Right ventricle myocardium inferior (tissue), 1 donor: Measurements from ENCODE around the gene CARNS1. TPM values are rescaled to one million over a fixed set of nuclear protein-coding genes. Genes with fewer than 3 reads are reported as not detected.

ENCODE experiments used
- ATAC-seq: fragments of 200-7000 bp; cut with Tn5 transposase; one replicate; pipeline ENCODE4 v1.9.1; 2020; ENCODE audit warnings: mild to moderate bottlenecking, moderate library complexity
- DNase-seq: peaks from one replicate; pipeline ENCODE4 v3.0.0; 2021; ENCODE audit errors: missing footprints
- intact Hi-C: fragments of 100-400 bp; cut with DNase I; formaldehyde crosslinking; loops from one replicate; pipeline ENCODE4 v1.11.0; 2022
- total RNA-seq: library from RNA; stranded (reverse); fragmentation: NEBNext Ultra II Directional; extraction: Animal tissue kit (Norgen Biotek cat#: 25700); gene quantifications from one replicate; pipeline ENCODE4 v1.2.1, GENCODE V29; 2021
- donor health status: DM: no; HTN: yes; CAD: no; lungs with severe emphysema.

The CARNS1 gene
- total RNA-seq, 1 donor from 2014 or later: 14.1 TPM

DNA sequence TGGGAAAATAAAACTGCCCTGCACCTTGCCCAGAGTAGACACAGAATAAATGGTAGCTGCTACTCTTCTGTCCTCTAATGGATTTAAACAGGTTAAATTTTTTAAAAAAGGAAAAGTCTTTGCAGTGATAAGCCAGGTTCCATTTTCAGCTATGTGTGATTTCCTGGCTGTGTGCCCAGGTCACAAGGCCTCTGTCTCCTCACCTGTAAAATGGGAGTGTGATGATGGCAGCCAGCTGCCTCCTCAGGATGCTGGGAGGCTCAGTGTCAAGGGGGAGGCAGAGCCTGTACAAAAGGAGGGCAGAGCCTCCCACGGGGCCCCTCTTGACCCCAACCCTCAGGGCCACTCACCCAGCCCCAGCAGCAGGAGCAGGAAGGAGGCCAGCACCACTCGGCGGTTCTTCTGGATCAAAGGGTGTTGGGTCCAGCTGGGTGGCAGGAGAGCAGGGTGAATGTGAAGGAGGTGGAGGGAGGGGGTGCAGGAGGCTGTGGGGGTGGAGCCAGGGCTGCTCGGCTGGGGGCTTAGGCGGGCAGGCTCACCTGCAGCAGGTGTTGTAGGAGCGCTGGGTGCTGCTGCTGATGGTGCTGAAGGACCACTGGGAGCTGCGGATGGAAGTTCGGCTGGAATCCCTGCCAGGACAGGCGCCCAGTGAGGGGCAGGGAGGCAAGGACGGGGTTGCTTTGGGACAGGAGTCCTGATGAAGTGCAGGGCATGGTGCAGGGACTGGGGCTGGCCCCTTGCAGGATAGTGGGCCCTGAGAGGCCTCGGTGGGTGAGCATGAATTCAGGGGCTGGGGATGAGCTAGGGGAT, 51.7 kb downstream of the CARNS1 start:
- no peak for DNase-seq
- intact Hi-C loops: loop anchor here (5.0 kb wide), 1 partner anchor 65 kb away; the partner anchor contains the start of genes PPP1CA and TBC1D10C

DNA sequence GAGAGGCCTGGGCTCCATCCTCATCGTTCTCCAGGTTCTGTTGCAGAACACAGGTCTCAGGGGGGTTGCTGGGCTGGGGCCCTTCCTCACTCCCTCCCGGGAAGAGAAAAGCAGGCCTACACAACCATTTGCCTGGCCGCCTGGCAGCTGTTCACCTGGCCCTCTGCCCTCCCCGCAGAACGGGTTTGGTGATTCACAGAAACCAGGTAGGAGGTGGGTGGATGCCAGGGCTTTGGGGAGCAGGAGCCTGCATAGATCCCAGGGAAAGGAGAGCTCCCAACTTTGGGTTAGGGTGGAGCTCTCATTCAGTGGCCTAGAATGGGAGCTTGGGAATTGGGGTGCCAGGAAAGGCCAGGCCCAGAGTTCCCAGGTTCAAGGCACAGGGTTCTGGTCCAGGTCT, 52.6 kb downstream of the CARNS1 start:
- no peak for ATAC-seq
- intact Hi-C loops: loop anchor here (2.0 to 5.0 kb wide), 2 partner anchors 25 to 66 kb away; partner anchors contain the start of genes CORO1B, PPP1CA and TBC1D10C
- no peak for DNase-seq

More for the DNA sequence above, 51.7 kb downstream of the CARNS1 start:
- no peak for ATAC-seq

DNA sequence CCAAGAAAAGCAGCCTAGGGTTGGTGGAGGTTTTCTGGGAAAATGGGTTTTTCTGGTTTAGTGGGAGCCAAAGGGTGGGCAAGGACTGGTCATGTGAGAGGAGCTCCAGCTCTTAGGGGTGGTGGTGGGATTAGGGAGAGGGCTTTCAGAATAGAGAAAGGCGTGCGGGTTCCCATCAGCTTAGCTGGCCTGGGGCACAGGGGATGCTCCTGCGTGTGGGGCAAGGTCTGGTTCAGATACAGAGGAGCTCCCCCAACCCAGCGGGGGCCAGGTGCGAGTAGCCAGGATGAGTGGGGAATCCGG, 52.9 kb downstream of the CARNS1 start:
- intact Hi-C loops: loop anchor here (2.0 to 5.0 kb wide), 2 partner anchors 26 to 66 kb away; partner anchors contain the start of genes CORO1B, PPP1CA and TBC1D10C
- DNase-seq (no peak), ATAC-seq (no peak)

DNA sequence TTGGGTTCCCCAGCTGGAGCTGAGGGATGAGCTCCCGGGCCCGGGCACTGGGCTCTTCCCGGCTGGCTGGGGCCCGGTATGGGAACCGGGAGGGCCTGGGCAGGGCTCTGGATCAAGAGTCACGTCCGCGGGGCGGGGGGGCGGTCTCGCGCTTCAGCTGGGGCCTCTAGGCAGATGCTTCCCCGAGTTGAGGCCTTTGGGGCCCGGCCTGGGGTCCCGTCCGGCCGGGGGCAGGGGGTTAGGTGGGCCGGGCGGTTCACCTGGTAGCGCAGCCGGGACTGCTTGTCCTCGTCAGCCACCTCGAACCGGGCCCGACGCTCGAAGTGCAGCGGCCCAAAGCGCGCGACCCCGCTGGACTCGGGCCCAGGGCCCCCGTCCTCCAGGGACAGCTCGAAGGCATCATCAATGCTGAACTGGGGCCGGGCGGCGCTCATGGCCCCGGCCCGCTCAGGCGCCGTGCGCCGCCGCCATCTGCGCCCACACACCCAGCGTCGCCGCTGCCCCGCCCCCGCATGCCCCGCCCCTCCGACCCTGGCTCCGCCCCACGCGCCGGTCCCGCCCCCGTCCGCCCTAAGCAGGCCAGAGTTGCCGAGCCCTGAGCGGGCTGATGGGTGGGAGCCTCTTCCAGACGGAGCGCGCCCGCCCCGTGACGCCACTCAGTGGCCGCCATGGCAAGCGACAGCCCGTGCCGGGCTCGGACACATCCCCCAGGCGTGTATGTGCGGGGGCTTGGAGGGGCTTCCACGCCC, 53.5 kb downstream of the CARNS1 start, which contains the start of gene TMEM134:
Gene TMEM134 (minus strand): TSS at position 493 of the 749 bp plus-strand sequence. CDS start 59 bp downstream, at position 434.
- intact Hi-C loops: loop anchor here (1.0 to 5.0 kb wide), 3 partner anchors 26 to 67 kb away; partner anchors contain the start of genes CORO1B, PPP1CA and TBC1D10C
- DNase-seq: peak; percentile 97
- ATAC-seq: peak; percentile 95

DNA sequence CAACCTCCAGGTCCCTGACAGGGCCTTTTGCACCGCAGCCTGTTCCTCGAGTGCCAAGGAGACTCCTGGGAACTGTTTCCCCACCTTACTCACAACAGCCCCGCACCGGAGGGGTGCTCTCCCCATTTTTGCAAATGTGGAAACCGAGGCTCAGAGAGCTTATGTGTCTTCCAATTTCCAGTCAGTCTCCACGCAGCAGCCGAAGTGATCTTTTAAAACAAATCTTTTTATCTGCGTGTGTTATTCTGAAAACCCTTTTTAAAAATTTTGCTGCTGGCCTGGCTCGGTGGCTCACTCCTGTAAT, 54.0 kb downstream of the CARNS1 start:
- DNase-seq (no peak), ATAC-seq (no peak)
- intact Hi-C loops: loop anchor here (1.0 to 5.0 kb wide), 3 partner anchors 27 to 67 kb away; partner anchors contain the start of genes CORO1B, PPP1CA and TBC1D10C

DNA sequence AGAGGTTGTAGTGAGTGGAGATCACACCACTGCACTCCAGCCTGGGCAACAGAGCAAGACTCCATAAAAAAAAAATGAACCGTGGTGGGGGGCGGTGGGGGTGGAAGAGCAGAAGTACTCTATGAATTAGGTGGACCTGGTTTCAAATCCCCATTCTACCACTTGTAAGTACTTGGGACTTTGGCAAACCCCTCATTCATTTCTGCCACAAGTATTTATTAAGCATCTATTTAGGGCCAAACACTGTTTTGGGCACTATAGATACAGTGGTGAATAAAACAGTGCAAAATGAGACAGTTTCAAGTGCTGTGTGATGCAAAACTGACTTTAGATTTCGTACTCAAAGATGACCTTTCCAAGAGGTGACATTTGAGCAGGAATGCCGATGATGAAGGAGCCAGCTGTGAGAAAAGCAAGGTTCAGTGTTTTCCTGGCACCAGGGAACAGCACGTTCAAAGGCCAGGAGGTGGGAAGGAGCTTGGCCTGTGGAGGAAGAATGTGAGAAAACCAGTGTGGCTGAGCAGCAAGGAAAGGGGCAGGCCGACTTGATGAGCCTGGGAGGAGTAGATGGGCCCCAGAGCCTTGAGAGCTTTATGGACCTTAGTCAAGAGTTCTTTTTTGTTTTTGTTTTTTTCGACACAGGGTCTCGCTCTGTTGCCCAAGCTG, 55.0 kb downstream of the CARNS1 start:
- ATAC-seq: no peak
- intact Hi-C loops: no loop called here
- DNase-seq: no peak

DNA sequence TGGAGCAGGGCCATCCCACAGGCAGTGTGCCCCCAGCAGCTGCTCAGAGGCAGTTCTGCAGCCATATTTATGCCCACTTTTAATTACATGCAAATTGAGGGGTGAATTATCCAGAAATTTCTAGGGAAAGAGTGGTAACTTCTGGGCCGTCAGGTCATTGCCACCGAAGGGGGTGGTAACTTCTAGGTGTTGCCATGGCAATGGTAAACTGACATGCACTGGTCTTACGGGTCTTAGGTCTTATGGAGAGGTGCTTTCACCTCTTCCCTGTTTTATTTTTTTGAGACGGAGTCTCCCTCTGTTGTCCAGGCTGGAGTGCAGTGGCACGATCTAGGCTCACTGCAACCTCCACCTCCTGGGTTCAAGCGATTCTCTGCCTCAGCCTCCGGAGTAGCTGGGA, 57.4 kb downstream of the CARNS1 start:
- intact Hi-C loops: no loop called here
- ATAC-seq (no peak), DNase-seq (no peak)

Other genes with a start within 250 kb of the CARNS1 start
- gene GRK2, start 149.2 kb upstream of the CARNS1 start, total RNA-seq: 54.1 TPM
- gene ANKRD13D, start 126.4 kb upstream of the CARNS1 start, total RNA-seq: 15.2 TPM
- 15.8 TPM for gene SSH3, start 112.1 kb upstream of the CARNS1 start, total RNA-seq
- 49.7 TPM for gene POLD4, start 62.1 kb upstream of the CARNS1 start, total RNA-seq
- gene CLCF1, start 42.1 kb upstream of the CARNS1 start, total RNA-seq: 0.51 TPM
- gene RAD9A, start 23.7 kb upstream of the CARNS1 start, total RNA-seq: 6.9 TPM
- gene PPP1CA, start 13.8 kb upstream of the CARNS1 start, total RNA-seq: 112 TPM
- gene TBC1D10C, start 11.6 kb upstream of the CARNS1 start, total RNA-seq: 1.3 TPM
- 27.8 TPM for gene RPS6KB2, start 12.8 kb downstream of the CARNS1 start, total RNA-seq
- gene PTPRCAP, start 22.0 kb downstream of the CARNS1 start, total RNA-seq: 1.7 TPM
- gene CORO1B, start 27.8 kb downstream of the CARNS1 start, total RNA-seq: 26.6 TPM
- not detected for gene GPR152, start 37.1 kb downstream of the CARNS1 start, total RNA-seq
- 1.1 TPM for gene CABP4, start 39.7 kb downstream of the CARNS1 start, total RNA-seq
- 85.3 TPM for gene TMEM134, start 53.6 kb downstream of the CARNS1 start, total RNA-seq
- gene AIP, start 67.3 kb downstream of the CARNS1 start, total RNA-seq: 57.4 TPM
- 42.6 TPM for gene PITPNM1, start 89.7 kb downstream of the CARNS1 start, total RNA-seq
- 67.3 TPM for gene CDK2AP2, start 92.5 kb downstream of the CARNS1 start, total RNA-seq
- not detected for gene CABP2, start 107.8 kb downstream of the CARNS1 start, total RNA-seq
- 393 TPM for gene GSTP1, start 168.1 kb downstream of the CARNS1 start, total RNA-seq
- 724 TPM for gene NDUFV1, start 191.3 kb downstream of the CARNS1 start, total RNA-seq
- gene NUDT8, start 214.3 kb downstream of the CARNS1 start, total RNA-seq: 104 TPM
- 0.41 TPM for gene TBX10, start 224.1 kb downstream of the CARNS1 start, total RNA-seq
- not detected for gene ACY3, start 235.1 kb downstream of the CARNS1 start, total RNA-seq